ENCODE data around the gene GLIS1. TPM values are rescaled to one million over a fixed set of nuclear protein-coding genes. Genes with fewer than 3 reads are reported as not detected.

GLIS1 gene
- total and polyA plus RNA-seq, 2 of the 8 experiments (the other 6 are each of a cell fraction or from before 2014, with no cell fraction given) = 0.15 to 0.22 TPM

GRCh38 chr1:53617851-53618499 lies 121.0 kb downstream of the GLIS1 start:
- H4K20me1 ChIP-seq (replicated peaks in 1 of 2; ENCODE audit: control insufficient read depth in 1 of 2, insufficient read depth in 2 of 2, low read length in 2 of 2) = no peaks in the 10 kb centered on the region
- H3K4ac ChIP-seq (replicated peaks; ENCODE audit: insufficient read length, low read depth, low read length) = no peak overlapping the region
- DNase-seq (ENCODE audit: low read depth in 1 of 2, low spot score in 2 of 2) (no peak), FAIRE-seq (no peak)
- no peak overlapping the region for H3K4me2 ChIP-seq (ENCODE audit: insufficient read depth in 1 of 2, low read depth in 2 of 2, low read length in 2 of 2)
- H3K9ac ChIP-seq (replicated peaks in 1 of 4; ENCODE audit: extremely low read depth in 1 of 4, low read depth in 3 of 4, low read length in 3 of 4) = no peak overlapping the region
- H2BK20ac ChIP-seq (ENCODE audit: low read length) = no peak overlapping the region
- ChIA-PET CTCF (ENCODE audit: partially characterized antibody) (interaction anchor here (0.7 to 3.7 kb wide), 23 partner anchors 9 to 145 kb away, joined by 3 to 18 read pairs (median 4); no protein-coding TSS in a partner anchor), POLR2A (ENCODE audit: partially characterized antibody) (no interaction called here)
- peaks cover 2 to 3% (median 3%) of the 10 kb centered on the region in 4 experiments; a peak in 5 of 7 replicates for H3K4me1 ChIP-seq (replicated peaks in 1 of 4; ENCODE audit: control insufficient read depth in 3 of 4, insufficient read depth in 4 of 4, low read length in 3 of 4)
- H2BK12ac ChIP-seq (ENCODE audit: low read depth, low read length) = no peak overlapping the region
- no peak overlapping the region for H4K91ac ChIP-seq (replicated peaks; ENCODE audit: insufficient read length, low read length)
- H2BK5ac ChIP-seq (ENCODE audit: low read depth, low read length) = no peak overlapping the region
- H4K8ac ChIP-seq (ENCODE audit: extremely low read depth, insufficient read depth, low read length) = no peak overlapping the region; the same call in 1 of the 2 replicates
- H3K79me2 ChIP-seq (ENCODE audit: control insufficient read depth in 1 of 2, insufficient read depth in 2 of 2, low read length in 2 of 2) = no peaks in the 10 kb centered on the region
- H3K14ac ChIP-seq (ENCODE audit: insufficient read length) = no peak overlapping the region
- no peak overlapping the region for H2BK15ac ChIP-seq (ENCODE audit: low read length)
- H3K4me3 ChIP-seq (ENCODE audit: extremely low read depth in 1 of 4, insufficient read depth in 2 of 4, low read depth in 3 of 4, low read length in 4 of 4) = no peak overlapping the region
- H3K9me3 ChIP-seq (ENCODE audit: insufficient read depth in 2 of 2, low read depth in 1 of 2, low read length in 1 of 2) = no peaks in the 10 kb centered on the region
- H2AK5ac ChIP-seq (ENCODE audit: low read depth, low read length) = no peak overlapping the region
- H3K79me1 ChIP-seq (ENCODE audit: low read depth, low read length) = no peaks in the 10 kb centered on the region
- no peaks in the 10 kb centered on the region for H3K27me3 ChIP-seq (replicated peaks in 1 of 4; ENCODE audit: control insufficient read depth in 3 of 4, extremely low read depth in 1 of 4, insufficient read depth in 3 of 4, low read length in 3 of 4)
- H3K23me2 ChIP-seq (ENCODE audit: low read depth, low read length) = no peaks in the 10 kb centered on the region
- no peak overlapping the region for H3K18ac ChIP-seq (ENCODE audit: extremely low read depth, low read length)
- H2BK120ac ChIP-seq (replicated peaks; ENCODE audit: low read depth, low read length) = no peak overlapping the region
- 89% methylated on average over 4 of the region's 4 CpGs; no CpG with 5 or more reads in 1 of the 2 experiments for WGBS, 2 experiments (ENCODE audit: extremely low coverage in 1 of 2, insufficient coverage in 1 of 2, insufficient read length in 1 of 2, insufficient replicate concordance in 2 of 2, low coverage in 1 of 2, low lambda C conversion rate in 2 of 2, missing lambda C conversion rate in 1 of 2)
- H3K23ac ChIP-seq (ENCODE audit: insufficient read length) = no peak overlapping the region
- H3K27ac ChIP-seq (ENCODE audit: low read depth, low read length) = no peak overlapping the region
- H3K36me3 ChIP-seq (ENCODE audit: control insufficient read depth in 2 of 4, insufficient read depth in 4 of 4, low read length in 3 of 4) = no peaks in the 10 kb centered on the region
- no peak overlapping the region for H2AFZ ChIP-seq (ENCODE audit: low read length)
- no peak overlapping the region for H3K56ac ChIP-seq (replicated peaks; ENCODE audit: insufficient read length, low read depth, low read length)
- no peak overlapping the region for H4K5ac ChIP-seq (ENCODE audit: insufficient read length, low read depth, low read length)
- TF ChIP-seq MAFK (IDR thresholded peaks at IDR 0.05; ENCODE audit: low read depth, low read length) (no peak), CBX5 (IDR thresholded peaks at IDR 0.05; ENCODE audit: low read depth, low read length) (no peak), SP1 (IDR thresholded peaks at IDR 0.05; ENCODE audit: low read depth, low read length) (no peak)

Measured in H1 (cell line).